AML-193 (cell line): ENCODE measurements around the gene DCUN1D3.

Experiments used
- DNase-seq, 2 experiments: peaks; one replicate each; lab custom pipeline; 2025; lab: John Stamatoyannopoulos, UW

Gene DCUN1D3

DNA sequence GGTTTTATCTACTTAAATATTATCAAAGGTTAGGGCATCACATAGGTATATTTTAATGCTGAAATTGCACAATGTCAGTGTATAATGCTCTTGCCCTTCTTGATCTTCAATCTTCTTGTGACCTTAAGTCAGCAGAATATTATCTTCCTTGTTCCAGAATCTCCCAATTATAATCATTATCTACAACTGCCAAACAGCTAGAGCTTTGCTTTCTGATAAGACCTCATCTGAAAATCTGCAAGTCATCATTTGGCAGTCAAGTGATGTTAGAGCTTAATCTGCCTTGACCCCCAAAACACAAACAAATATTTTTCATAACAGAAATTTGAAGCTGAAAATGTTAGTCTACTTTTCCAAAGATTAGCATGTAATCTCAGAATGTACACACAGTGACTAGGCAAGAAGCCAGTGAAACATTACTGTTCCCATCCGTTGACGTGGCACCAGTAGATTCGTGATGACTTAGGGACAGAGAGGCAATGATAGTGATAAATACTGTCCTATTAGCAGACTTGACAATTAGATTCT, 74.1 kb downstream of the DCUN1D3 start:
- no peak for DNase-seq

- no peak for DNase-seq
Measured at GRCh38 chr16:20822521-20823325, 77.4 kb downstream of the DCUN1D3 start.

DNA sequence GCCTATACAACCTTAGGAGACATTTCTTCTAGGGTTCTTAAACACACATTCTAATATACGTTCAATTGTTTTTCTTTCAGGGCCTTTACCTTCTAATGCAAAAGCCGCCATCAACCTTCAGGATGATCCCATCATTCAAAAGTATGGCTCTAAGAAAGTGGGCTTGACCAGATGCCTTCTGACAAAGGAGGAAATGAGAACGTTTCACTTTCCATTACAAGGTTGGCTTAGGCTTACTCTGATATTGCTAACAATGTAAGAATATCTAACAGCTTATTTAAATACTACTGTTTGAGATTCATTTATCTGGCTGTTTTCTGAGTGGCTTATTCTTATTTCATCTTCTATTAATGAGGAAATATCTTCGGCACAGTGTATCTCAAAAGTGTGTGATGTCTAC, 78.5 kb downstream of the DCUN1D3 start:
- no peak for DNase-seq

GRCh38 chr16:20818929-20819585, 81.1 kb downstream of the DCUN1D3 start:
- no peak for DNase-seq

DNA sequence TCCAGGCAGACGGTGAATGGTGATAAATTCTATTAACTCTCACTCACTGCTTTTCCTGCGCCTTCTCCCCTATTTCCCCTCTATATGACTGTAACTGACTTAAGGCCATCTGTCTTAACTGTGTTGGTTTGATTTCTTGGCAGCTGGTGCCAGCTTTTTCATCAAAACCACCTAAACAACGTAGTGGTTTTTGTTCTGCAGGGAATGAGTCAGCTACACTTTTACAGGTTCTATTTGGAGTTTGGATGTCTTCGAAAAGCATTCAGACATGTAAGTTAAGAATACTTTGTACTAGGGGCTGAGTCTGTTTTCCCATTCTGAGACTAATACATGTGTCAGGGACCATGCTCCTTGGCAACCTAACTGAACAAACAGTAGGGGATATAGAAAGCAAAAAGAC, 85.4 kb downstream of the DCUN1D3 start:
- no peak for DNase-seq

- DNase-seq: no peak
Measured at GRCh38 chr16:20812510-20812909, 87.6 kb downstream of the DCUN1D3 start.

- no peak for DNase-seq
Measured at GRCh38 chr16:20811889-20812439, 88.2 kb downstream of the DCUN1D3 start.

DNA sequence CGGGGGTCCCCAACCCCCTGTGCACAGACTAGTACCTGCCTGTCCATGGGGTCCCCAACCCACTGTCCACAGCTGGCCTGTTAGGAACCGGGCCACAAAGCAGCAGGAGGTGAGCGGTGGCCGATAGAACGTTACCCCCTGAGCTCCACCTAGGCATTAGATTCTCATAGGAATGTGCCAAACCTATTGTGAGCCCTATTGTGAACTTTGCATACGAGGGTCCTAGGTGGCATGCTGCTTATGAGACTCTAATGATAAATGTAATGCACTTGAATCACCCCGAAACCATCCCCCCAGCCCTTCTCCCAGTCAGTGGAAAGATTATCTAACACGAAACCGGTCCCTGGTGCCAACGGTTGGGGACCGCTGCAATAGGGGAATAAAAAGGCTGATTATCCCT, 92.3 kb downstream of the DCUN1D3 start:
- DNase-seq: no peak

DNA sequence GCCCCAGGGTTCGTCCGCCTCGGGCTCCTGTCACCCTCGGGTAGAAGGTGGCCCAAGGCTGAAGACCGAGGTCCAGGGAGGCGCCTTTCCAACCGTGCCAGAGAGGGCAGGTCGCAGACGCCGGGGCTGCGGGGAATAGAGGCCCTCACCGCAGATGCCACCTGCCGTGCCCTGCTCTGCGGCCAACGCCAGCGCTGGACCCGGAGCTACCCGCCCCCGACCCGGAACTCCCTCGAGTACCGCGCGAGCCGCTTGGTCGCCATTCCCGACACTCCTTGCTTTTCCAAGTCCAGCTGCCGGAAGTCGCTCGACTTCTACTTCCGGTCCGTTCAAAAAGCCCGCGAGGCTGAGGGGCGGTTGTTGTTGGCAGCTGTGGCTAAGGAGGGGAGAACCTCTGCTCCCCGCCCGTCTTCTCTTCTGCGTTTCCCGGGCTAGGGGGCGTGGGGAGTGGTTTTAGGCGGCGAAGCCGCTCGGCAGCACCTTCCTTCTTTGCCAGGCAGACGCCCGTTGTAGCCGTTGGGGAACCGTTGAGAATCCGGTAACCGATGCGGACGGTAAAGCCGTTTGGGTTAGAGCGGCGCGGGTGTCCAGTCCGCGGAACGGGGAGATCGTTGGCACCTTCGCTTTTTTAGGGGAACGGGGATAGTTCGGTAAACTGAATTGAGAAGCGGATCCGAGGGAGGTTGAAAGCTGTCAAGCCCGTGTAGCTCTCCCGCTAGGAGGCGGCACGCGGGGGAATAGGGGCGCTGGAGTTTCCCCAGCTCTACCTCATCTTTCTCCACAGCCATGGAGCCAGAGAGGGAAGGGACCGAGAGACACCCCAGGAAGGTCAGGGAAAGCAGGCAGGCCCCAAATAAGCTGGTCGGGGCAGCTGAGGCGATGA, 93.7 kb downstream of the DCUN1D3 start, which contains the start of the genes ERI2 and REXO5:
Gene ERI2, minus strand, starts transcription at position 305 of the 883 bp plus-strand sequence. Its CDS starts 42 bp downstream, at position 263.
Gene REXO5, plus strand, starts transcription at position 360 of the 883 bp plus-strand sequence. Its CDS starts 427 bp downstream, at position 787.
- peak; percentile 81 to 88 for DNase-seq

DNA sequence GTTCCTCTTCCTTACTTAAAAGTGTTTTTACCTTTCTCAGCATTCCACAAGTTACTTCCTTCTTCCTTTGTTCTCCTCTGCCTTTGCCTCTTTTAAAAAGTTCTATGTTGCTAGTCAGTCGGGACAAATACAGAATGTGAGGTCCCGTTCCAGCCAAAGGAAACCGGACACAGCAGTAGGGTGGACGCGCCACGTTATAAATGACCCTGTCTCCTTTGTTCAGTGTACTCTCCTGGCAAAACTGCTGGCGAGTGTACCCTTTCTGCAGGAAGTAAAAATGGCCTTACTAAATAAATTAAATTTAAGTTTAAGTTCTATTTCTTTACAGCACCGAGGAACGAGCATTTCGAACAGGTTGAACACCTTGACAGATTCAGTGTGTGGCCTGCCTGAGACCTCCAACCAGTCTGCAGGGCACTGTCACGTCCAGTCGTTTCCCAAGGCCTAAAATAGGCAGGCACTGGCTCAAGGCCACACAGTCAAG, 94.4 kb downstream of the DCUN1D3 start:
- peak in 1 of 2 experiments; percentile 25 for DNase-seq
